ENCODE results near the gene VILL.

Gene VILL

GRCh38 chr3:38002291-38002876 lies 11.8 kb downstream of the VILL start:
- no peak for DNase-seq

- DNase-seq, result no peak
Measured at GRCh38 chr3:38002940-38003339, 12.4 kb downstream of the VILL start.

GRCh38 chr3:38003371-38003816 lies 12.8 kb downstream of the VILL start:
- peak; percentile 74 to 78 for DNase-seq

- DNase-seq, result no peak
Measured at GRCh38 chr3:38003817-38004414, 13.3 kb downstream of the VILL start.

GRCh38 chr3:38004415-38005075 lies 14.0 kb downstream of the VILL start:
- DNase-seq, result peak; percentile 57 to 67

GRCh38 chr3:38005076-38006020 lies 14.8 kb downstream of the VILL start:
- DNase-seq, result no peak

- DNase-seq, result no peak
Measured at GRCh38 chr3:38006031-38006430, 15.4 kb downstream of the VILL start.

- no peak for DNase-seq
Measured at GRCh38 chr3:38006445-38006995, 15.9 kb downstream of the VILL start.

- DNase-seq, result no peak
Measured at GRCh38 chr3:38007754-38008090, 17.1 kb downstream of the VILL start.

- DNase-seq, result no peak
Measured at GRCh38 chr3:38008191-38008701, 17.7 kb downstream of the VILL start.

GRCh38 chr3:38008971-38009580 lies 18.5 kb downstream of the VILL start:
- no peak for DNase-seq

GRCh38 chr3:38009807-38010591 lies 19.4 kb downstream of the VILL start:
- no peak for DNase-seq

- no peak for DNase-seq
Measured at GRCh38 chr3:38011111-38011510, 20.5 kb downstream of the VILL start.

- no peak for DNase-seq
Measured at GRCh38 chr3:38015485-38015884, 24.9 kb downstream of the VILL start.

- DNase-seq, result no peak
Measured at GRCh38 chr3:38015984-38016383, 25.4 kb downstream of the VILL start.

- DNase-seq, result no peak
Measured at GRCh38 chr3:38016410-38016809, 25.8 kb downstream of the VILL start.

GRCh38 chr3:38016847-38017444 lies 26.4 kb downstream of the VILL start:
- no peak for DNase-seq

- DNase-seq, result no peak
Measured at GRCh38 chr3:38017445-38018295, 27.1 kb downstream of the VILL start.

- no peak for DNase-seq
Measured at GRCh38 chr3:38018296-38019266, 28.0 kb downstream of the VILL start.
